SK-N-SH (cell line): Measurements from ENCODE around the gene GORASP1. TPM values are rescaled to one million over a fixed set of nuclear protein-coding genes. Genes with fewer than 3 reads are reported as not detected.

Experiments
- CTCF ChIA-PET: fragments of 300-600, 350-600 bp; formaldehyde crosslinking; extraction: SDS; loops from one replicate; lab custom pipeline; 2021; lab: Yijun Ruan, JAX
- POLR2A ChIA-PET: fragments of 350-600 bp; sonication (Branson Sonifier 250); formaldehyde crosslinking; extraction: SDS; loops from one replicate; lab custom pipeline; 2020; ENCODE audit warnings: antibody characterized with exemption, inconsistent platforms; lab: Yijun Ruan, JAX
- DNase-seq: peaks from one replicate; pipeline ENCODE4 v3.0.0; 2012
- H2AFZ ChIP-seq: fragments of 200-600 bp; sonication (generic); 2 replicates; pipeline ENCODE4 v1.8.1; 2016; ENCODE audit warnings: antibody characterized with exemption, mild to moderate bottlenecking, low read depth
- H3F3A ChIP-seq: fragments of 200-600 bp; sonication (generic); replicated peaks from 2 replicates; pipeline ENCODE3; 2016; ENCODE audit warnings: antibody characterized with exemption, mild to moderate bottlenecking; ENCODE audit not compliant: insufficient read depth
- H3K27ac ChIP-seq, 2 experiments: fragments of 200-500 bp in 1 of 2; fragments of 200-600 bp in 1 of 2; sonication (Bioruptor generic) in 1 of 2; sonication (generic), shearing (Covaris generic) in 1 of 2; 2 replicates each; pipeline versions ENCODE4 v1.5.1 to v1.6.1; 2014 to 2016; ENCODE audit warnings: low read depth in 2 of 2, inconsistent platforms in 1 of 2, low read length in 1 of 2, mild to moderate bottlenecking in 1 of 2, mixed read lengths in 1 of 2
- H3K27me3 ChIP-seq: fragments of 200-600 bp; sonication (generic), shearing (Covaris generic); 2 replicates; pipeline ENCODE4 v1.6.1; 2016; ENCODE audit warnings: mixed run types; ENCODE audit not compliant: insufficient read depth
- H3K36me3 ChIP-seq, 2 experiments: fragments of 200-500 bp in 1 of 2; fragments of 200-600 bp in 1 of 2; sonication (Bioruptor generic) in 1 of 2; sonication (generic) in 1 of 2; replicated peaks in 1 of 2; 2 replicates each; pipeline versions ENCODE3 to v1.5.1; 2014 to 2016; ENCODE audit warnings: low read length in 1 of 2, mild to moderate bottlenecking in 1 of 2; ENCODE audit not compliant: insufficient read depth in 2 of 2, control insufficient read depth in 1 of 2
- H3K4me1 ChIP-seq, 2 experiments: fragments of 200-500 bp in 1 of 2; fragments of 200-600 bp in 1 of 2; sonication (Bioruptor generic) in 1 of 2; sonication (generic), shearing (Covaris generic) in 1 of 2; 2 replicates each; pipeline versions ENCODE4 v1.5.1 to v1.6.1; 2014 to 2016; ENCODE audit warnings: low read depth in 1 of 2, low read length in 1 of 2, mixed run types in 1 of 2; ENCODE audit not compliant: insufficient read depth in 2 of 2, control insufficient read depth in 1 of 2
- H3K4me2 ChIP-seq: fragments of 200-600 bp; sonication (generic), shearing (Covaris generic); 2 replicates; pipeline ENCODE4 v1.6.1; 2017; ENCODE audit warnings: mixed run types
- H3K4me3 ChIP-seq, 2 experiments: fragments of 200-500 bp in 1 of 2; fragments of 200-600 bp in 1 of 2; sonication (Bioruptor generic) in 1 of 2; sonication (generic), shearing (Covaris generic) in 1 of 2; 2 replicates each; pipeline versions ENCODE4 v1.5.1 to v1.8.1; 2014 to 2016; ENCODE audit warnings: low read depth in 2 of 2, inconsistent platforms in 1 of 2, low read length in 1 of 2, mild to moderate bottlenecking in 1 of 2, mixed read lengths in 1 of 2, moderate library complexity in 1 of 2
- H3K79me2 ChIP-seq: fragments of 200-600 bp; sonication (generic); 2 replicates; pipeline ENCODE4 v1.8.1; 2017; ENCODE audit warnings: mild to moderate bottlenecking; ENCODE audit not compliant: insufficient read depth
- H3K9ac ChIP-seq: fragments of 200-600 bp; sonication (generic); 2 replicates; pipeline ENCODE4 v1.6.1; 2017; ENCODE audit warnings: mixed run types
- H3K9me2 ChIP-seq: fragments of 200-600 bp; sonication (generic); 2 replicates; pipeline ENCODE4 v1.6.1; 2017; ENCODE audit warnings: mixed run types
- H3K9me3 ChIP-seq: fragments of 200-600 bp; sonication (generic); 2 replicates; pipeline ENCODE4 v1.6.1; 2017; ENCODE audit warnings: mixed run types, mild to moderate bottlenecking, moderate library complexity
- H4K20me1 ChIP-seq: fragments of 200-600 bp; sonication (generic); 2 replicates; pipeline ENCODE4 v1.6.1; 2017; ENCODE audit warnings: mild to moderate bottlenecking, mixed run types; ENCODE audit not compliant: insufficient read depth
- ELF1 ChIP-seq: IDR thresholded peaks from 2 replicates; pipeline ENCODE4 v1.4.0; 2012
- FOSL2 ChIP-seq: IDR thresholded peaks from 2 replicates; pipeline ENCODE4 v1.4.0; 2012; ENCODE audit warnings: low read depth, mild to moderate bottlenecking, moderate library complexity, borderline replicate concordance
- FOXJ3 ChIP-seq: sonication (generic); formaldehyde crosslinking; IDR thresholded peaks from 2 replicates; pipeline ENCODE4 v1.5.1; 2020; ENCODE audit warnings: mild to moderate bottlenecking, missing genetic modification reagents
- FOXM1 ChIP-seq: IDR thresholded peaks from 2 replicates; pipeline ENCODE4 v1.4.0; 2012; ENCODE audit warnings: low read depth, mild to moderate bottlenecking
- GABPA ChIP-seq: IDR thresholded peaks from 2 replicates; pipeline ENCODE4 v1.4.0; 2012; ENCODE audit warnings: low read depth, mild to moderate bottlenecking
- GATA2 ChIP-seq: sonication (generic); formaldehyde crosslinking; IDR thresholded peaks from 2 replicates; pipeline ENCODE4 v1.5.0; 2020; ENCODE audit warnings: mild to moderate bottlenecking, missing genetic modification reagents
- MEF2A ChIP-seq: IDR thresholded peaks from 2 replicates; pipeline ENCODE4 v1.4.0; 2012; ENCODE audit warnings: low read depth, borderline replicate concordance
- POLR2AphosphoS5 ChIP-seq: IDR thresholded peaks from 2 replicates; pipeline ENCODE4 v1.6.1; 2012; ENCODE audit warnings: low read depth, low read length
- RAD21 ChIP-seq: IDR thresholded peaks from 2 replicates; pipeline ENCODE4 v1.6.1; 2012; ENCODE audit warnings: mild to moderate bottlenecking, low read length
- SMC3 ChIP-seq: IDR thresholded peaks from 2 replicates; pipeline ENCODE4 v1.6.1; 2012; ENCODE audit warnings: low read depth, low read length, improper control_type of control experiment
- TAF1 ChIP-seq: IDR thresholded peaks from 2 replicates; pipeline ENCODE4 v1.6.1; 2012; ENCODE audit warnings: low read depth, mild to moderate bottlenecking, low read length, moderate library complexity, borderline replicate concordance
- TCF12 ChIP-seq: IDR thresholded peaks from 2 replicates; pipeline ENCODE4 v1.4.0; 2012
- YY1 ChIP-seq: IDR thresholded peaks from 2 replicates; pipeline ENCODE4 v1.4.0; 2012; ENCODE audit warnings: low read depth, mild to moderate bottlenecking
- WGBS: methylation state at CpG from one replicate; pipeline ENCODE4 v1.1.6; 2017; ENCODE audit warnings: low lambda C conversion rate; 5-methylcytosine and 5-hydroxymethylcytosine counted together
- polyA plus RNA-seq, 3 experiments: library from polyadenylated mRNA; depleted of rRNA; stranded (reverse); fragments of >200 nt; gene quantifications; 2 replicates each; pipeline ENCODE4 v1.2.3, GENCODE V29; 2012
- TF ChIP-seq, protein P1 (sequence below): fragments of 200-600 bp; sonication (generic); IDR thresholded peaks from 2 replicates; pipeline ENCODE4 v1.6.1; 2017; ENCODE audit warnings: antibody characterized with exemption, mild to moderate bottlenecking, moderate library complexity
- TF ChIP-seq, protein P2 (sequence below): IDR thresholded peaks from 2 replicates; pipeline ENCODE4 v1.6.1; 2012; ENCODE audit warnings: mild to moderate bottlenecking, low read depth, low read length, moderate library complexity
- TF ChIP-seq, protein P3 (sequence below): IDR thresholded peaks from 2 replicates; pipeline ENCODE4; 2012
- TF ChIP-seq, protein P4 (sequence below): IDR thresholded peaks from 2 replicates; pipeline ENCODE4 v1.4.0; 2012; ENCODE audit warnings: low read depth, borderline replicate concordance

GORASP1 gene
- polyA plus RNA-seq, 1 of the 3 experiments (the other 2 are of a cell fraction): 44.3 TPM

DNA sequence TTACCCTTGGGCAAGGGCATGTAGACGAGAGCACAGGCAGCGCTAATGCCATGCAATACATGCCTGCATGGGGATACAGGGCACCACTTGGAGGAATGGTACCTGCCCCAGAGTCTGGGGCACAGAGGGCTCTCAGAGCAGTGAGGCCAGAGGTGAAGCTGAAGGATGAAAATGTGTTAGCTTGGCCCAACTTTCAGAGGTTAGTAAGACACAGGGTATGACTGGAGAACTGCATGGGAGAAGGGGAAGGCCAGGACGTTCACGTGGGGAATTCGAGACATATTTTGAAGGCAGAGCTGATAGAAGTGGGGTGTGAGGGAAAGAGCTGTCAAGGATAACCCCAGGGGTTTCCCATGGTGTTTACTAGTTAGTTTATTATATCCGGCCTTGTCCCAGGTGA is 26.4 kb upstream of the GORASP1 start:
- POLR2A ChIA-PET: no interaction called here

DNA sequence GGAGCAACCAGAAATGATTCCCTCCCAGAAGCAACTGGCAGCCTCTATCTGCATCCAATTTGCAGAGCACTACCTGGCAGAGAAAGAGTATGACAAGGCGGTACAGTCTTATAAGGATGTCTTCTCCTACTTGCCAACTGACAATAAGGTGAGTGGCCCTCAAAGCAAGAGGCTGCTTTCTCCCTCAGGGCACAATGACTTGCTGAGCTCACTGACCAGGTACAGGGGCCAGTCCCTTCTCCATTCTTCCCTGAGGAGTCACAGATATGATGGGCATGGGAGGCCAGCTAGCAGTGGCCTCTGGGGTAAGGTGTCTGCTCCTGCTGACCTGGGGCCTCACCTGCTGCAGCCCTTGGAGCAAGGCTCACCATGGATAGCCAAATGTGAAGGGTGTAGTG is 25.7 kb upstream of the GORASP1 start:
- no peaks in the 10 kb centered on the region for H4K20me1 ChIP-seq
- peaks cover 0 to 3% of the 10 kb centered on the region in 2 experiments for H3K36me3 ChIP-seq
- no peak overlapping the region for H2AFZ ChIP-seq
- no peaks in the 10 kb centered on the region for H3K27me3 ChIP-seq
- DNase-seq: no peak
- POLR2A ChIA-PET: no interaction called here
- H3K79me2 ChIP-seq: no peaks in the 10 kb centered on the region
- no peak overlapping the region for H3K9ac ChIP-seq
- TF ChIP-seq FOXM1 (no peak), POLR2AphosphoS5 (no peak), TAF1 (no peak), SMC3 (no peak), FOSL2 (no peak)
- TF ChIP-seq, protein P1, sequence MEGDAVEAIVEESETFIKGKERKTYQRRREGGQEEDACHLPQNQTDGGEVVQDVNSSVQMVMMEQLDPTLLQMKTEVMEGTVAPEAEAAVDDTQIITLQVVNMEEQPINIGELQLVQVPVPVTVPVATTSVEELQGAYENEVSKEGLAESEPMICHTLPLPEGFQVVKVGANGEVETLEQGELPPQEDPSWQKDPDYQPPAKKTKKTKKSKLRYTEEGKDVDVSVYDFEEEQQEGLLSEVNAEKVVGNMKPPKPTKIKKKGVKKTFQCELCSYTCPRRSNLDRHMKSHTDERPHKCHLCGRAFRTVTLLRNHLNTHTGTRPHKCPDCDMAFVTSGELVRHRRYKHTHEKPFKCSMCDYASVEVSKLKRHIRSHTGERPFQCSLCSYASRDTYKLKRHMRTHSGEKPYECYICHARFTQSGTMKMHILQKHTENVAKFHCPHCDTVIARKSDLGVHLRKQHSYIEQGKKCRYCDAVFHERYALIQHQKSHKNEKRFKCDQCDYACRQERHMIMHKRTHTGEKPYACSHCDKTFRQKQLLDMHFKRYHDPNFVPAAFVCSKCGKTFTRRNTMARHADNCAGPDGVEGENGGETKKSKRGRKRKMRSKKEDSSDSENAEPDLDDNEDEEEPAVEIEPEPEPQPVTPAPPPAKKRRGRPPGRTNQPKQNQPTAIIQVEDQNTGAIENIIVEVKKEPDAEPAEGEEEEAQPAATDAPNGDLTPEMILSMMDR: no peak
- TF ChIP-seq, protein P2, sequence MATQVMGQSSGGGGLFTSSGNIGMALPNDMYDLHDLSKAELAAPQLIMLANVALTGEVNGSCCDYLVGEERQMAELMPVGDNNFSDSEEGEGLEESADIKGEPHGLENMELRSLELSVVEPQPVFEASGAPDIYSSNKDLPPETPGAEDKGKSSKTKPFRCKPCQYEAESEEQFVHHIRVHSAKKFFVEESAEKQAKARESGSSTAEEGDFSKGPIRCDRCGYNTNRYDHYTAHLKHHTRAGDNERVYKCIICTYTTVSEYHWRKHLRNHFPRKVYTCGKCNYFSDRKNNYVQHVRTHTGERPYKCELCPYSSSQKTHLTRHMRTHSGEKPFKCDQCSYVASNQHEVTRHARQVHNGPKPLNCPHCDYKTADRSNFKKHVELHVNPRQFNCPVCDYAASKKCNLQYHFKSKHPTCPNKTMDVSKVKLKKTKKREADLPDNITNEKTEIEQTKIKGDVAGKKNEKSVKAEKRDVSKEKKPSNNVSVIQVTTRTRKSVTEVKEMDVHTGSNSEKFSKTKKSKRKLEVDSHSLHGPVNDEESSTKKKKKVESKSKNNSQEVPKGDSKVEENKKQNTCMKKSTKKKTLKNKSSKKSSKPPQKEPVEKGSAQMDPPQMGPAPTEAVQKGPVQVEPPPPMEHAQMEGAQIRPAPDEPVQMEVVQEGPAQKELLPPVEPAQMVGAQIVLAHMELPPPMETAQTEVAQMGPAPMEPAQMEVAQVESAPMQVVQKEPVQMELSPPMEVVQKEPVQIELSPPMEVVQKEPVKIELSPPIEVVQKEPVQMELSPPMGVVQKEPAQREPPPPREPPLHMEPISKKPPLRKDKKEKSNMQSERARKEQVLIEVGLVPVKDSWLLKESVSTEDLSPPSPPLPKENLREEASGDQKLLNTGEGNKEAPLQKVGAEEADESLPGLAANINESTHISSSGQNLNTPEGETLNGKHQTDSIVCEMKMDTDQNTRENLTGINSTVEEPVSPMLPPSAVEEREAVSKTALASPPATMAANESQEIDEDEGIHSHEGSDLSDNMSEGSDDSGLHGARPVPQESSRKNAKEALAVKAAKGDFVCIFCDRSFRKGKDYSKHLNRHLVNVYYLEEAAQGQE: no peak
- H3K9me2 ChIP-seq: no peaks in the 10 kb centered on the region
- H3K4me1 ChIP-seq: no peaks in the 10 kb centered on the region
- no peak overlapping the region for H3K4me2 ChIP-seq
- no peaks in the 10 kb centered on the region for H3F3A ChIP-seq
- CTCF ChIA-PET: interaction anchor here (1.2 to 14.8 kb wide), 2 partner anchors 57 to 157 kb away, joined by 6 to 223 read pairs; no protein-coding TSS in a partner anchor
- no CpG with 5 or more reads among the region's 1 CpG for WGBS
- no peaks in the 10 kb centered on the region for H3K9me3 ChIP-seq
- no peak overlapping the region for H3K4me3 ChIP-seq
- no peak overlapping the region for H3K27ac ChIP-seq

More for the DNA sequence above, 26.4 kb upstream of the GORASP1 start:
- TF ChIP-seq GABPA (no peak), FOXJ3 (CRISPR knock-in tag) (no peak), TCF12 (no peak), YY1 (no peak), FOSL2 (no peak), MEF2A (no peak), RAD21 (no peak), GATA2 (CRISPR knock-in tag) (no peak), POLR2AphosphoS5 (no peak), ELF1 (no peak)
- TF ChIP-seq, protein P3, sequence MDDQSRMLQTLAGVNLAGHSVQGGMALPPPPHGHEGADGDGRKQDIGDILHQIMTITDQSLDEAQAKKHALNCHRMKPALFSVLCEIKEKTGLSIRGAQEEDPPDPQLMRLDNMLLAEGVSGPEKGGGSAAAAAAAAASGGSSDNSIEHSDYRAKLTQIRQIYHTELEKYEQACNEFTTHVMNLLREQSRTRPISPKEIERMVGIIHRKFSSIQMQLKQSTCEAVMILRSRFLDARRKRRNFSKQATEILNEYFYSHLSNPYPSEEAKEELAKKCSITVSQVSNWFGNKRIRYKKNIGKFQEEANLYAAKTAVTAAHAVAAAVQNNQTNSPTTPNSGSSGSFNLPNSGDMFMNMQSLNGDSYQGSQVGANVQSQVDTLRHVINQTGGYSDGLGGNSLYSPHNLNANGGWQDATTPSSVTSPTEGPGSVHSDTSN: no peak
- TF ChIP-seq, protein P4, sequence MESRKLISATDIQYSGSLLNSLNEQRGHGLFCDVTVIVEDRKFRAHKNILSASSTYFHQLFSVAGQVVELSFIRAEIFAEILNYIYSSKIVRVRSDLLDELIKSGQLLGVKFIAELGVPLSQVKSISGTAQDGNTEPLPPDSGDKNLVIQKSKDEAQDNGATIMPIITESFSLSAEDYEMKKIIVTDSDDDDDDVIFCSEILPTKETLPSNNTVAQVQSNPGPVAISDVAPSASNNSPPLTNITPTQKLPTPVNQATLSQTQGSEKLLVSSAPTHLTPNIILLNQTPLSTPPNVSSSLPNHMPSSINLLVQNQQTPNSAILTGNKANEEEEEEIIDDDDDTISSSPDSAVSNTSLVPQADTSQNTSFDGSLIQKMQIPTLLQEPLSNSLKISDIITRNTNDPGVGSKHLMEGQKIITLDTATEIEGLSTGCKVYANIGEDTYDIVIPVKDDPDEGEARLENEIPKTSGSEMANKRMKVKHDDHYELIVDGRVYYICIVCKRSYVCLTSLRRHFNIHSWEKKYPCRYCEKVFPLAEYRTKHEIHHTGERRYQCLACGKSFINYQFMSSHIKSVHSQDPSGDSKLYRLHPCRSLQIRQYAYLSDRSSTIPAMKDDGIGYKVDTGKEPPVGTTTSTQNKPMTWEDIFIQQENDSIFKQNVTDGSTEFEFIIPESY: no peak
- Histone ChIP-seq H4K20me1 (no peaks in the 10 kb centered on the region), H3K4me3 (no peak overlapping the region), H3K4me1 (peaks cover 0 to 4% of the 10 kb centered on the region in 2 experiments; a peak in 1 of 4 replicates), H3K36me3 (peaks cover 0 to 3% of the 10 kb centered on the region in 2 experiments), H3K9ac (no peak overlapping the region), H3K27me3 (no peaks in the 10 kb centered on the region), H3F3A (no peaks in the 10 kb centered on the region), H3K9me3 (no peaks in the 10 kb centered on the region), H3K27ac (no peak overlapping the region), H3K4me2 (no peak overlapping the region), H3K79me2 (no peaks in the 10 kb centered on the region), H3K9me2 (no peaks in the 10 kb centered on the region), H2AFZ (no peak overlapping the region)
- 46% methylated on average over 3 of the region's 6 CpGs for WGBS
- no peak for DNase-seq
- CTCF ChIA-PET: interaction anchor here (0.6 to 14.8 kb wide), 4 partner anchors 18 to 220 kb away, joined by 3 to 223 read pairs (median 4); no protein-coding TSS in a partner anchor
